Loucy (cell line): Measurements from ENCODE around the gene MAD1L1.

Experiments
- H2AFZ ChIP-seq: fragments of 200-600 bp; sonication (generic); 2 replicates; pipeline ENCODE4 v1.6.0; 2016; ENCODE audit warnings: antibody characterized with exemption, mild to moderate bottlenecking, low read length, moderate library complexity
- H3F3A ChIP-seq: fragments of 200-600 bp; 2 replicates; pipeline ENCODE4 v1.6.0; 2016; ENCODE audit warnings: antibody characterized with exemption, low read depth, mild to moderate bottlenecking
- H3K27me3 ChIP-seq: fragments of 200-600 bp; sonication (generic); 2 replicates; pipeline ENCODE4 v1.6.1; 2014; ENCODE audit warnings: low read length, mild to moderate bottlenecking; ENCODE audit not compliant: insufficient read depth, poor library complexity, severe bottlenecking
- H3K36me3 ChIP-seq: fragments of 200-600 bp; sonication (generic); 2 replicates; pipeline ENCODE4 v1.6.1; 2016; ENCODE audit warnings: low read length; ENCODE audit not compliant: insufficient read depth
- H3K4me1 ChIP-seq: fragments of 200-600 bp; sonication (generic); 2 replicates; pipeline ENCODE4 v1.5.1; 2014; ENCODE audit warnings: low read length, mild to moderate bottlenecking; ENCODE audit not compliant: insufficient read depth, poor library complexity, severe bottlenecking
- H3K4me2 ChIP-seq: fragments of 200-600 bp; sonication (generic); 2 replicates; pipeline ENCODE4 v1.6.0; 2014; ENCODE audit warnings: antibody characterized with exemption, low read length, low read depth, mild to moderate bottlenecking; ENCODE audit not compliant: poor library complexity, severe bottlenecking
- H3K4me3 ChIP-seq: fragments of 200-600 bp; sonication (generic); 2 replicates; pipeline ENCODE4 v1.5.1; 2014; ENCODE audit warnings: low read length, mild to moderate bottlenecking, mixed read lengths; ENCODE audit not compliant: poor library complexity, severe bottlenecking
- H3K79me2 ChIP-seq: fragments of 200-600 bp; sonication (generic); 2 replicates; pipeline ENCODE4 v1.6.1; 2014; ENCODE audit warnings: low read length; ENCODE audit not compliant: insufficient read depth
- H3K9ac ChIP-seq: fragments of 200-600 bp; sonication (generic); 2 replicates; pipeline ENCODE4 v1.6.0; 2014; ENCODE audit warnings: mild to moderate bottlenecking, low read depth, low read length, moderate library complexity; ENCODE audit not compliant: poor library complexity, severe bottlenecking
- H3K9me2 ChIP-seq: fragments of 200-600 bp; sonication (generic); replicated peaks from 2 replicates; pipeline ENCODE4 v1.6.1; 2016; ENCODE audit warnings: low read depth, low read length, mixed read lengths
- H3K9me3 ChIP-seq: fragments of 200-600 bp; sonication (generic); 2 replicates; pipeline ENCODE4 v1.6.1; 2014; ENCODE audit warnings: mild to moderate bottlenecking, antibody characterized with exemption, low read length, low read depth; ENCODE audit not compliant: insufficient read depth
- H4K20me1 ChIP-seq: fragments of 200-600 bp; sonication (generic); 2 replicates; pipeline ENCODE4 v1.6.0; 2014; ENCODE audit warnings: antibody characterized with exemption, low read length, mild to moderate bottlenecking; ENCODE audit not compliant: insufficient read depth, poor library complexity, severe bottlenecking
- EZH2phosphoT487 ChIP-seq: fragments of 200-600 bp; IDR thresholded peaks from 2 replicates; pipeline ENCODE4 v1.6.1; 2018; ENCODE audit warnings: antibody characterized with exemption, mild to moderate bottlenecking, moderate library complexity, borderline replicate concordance
- TF ChIP-seq, protein P1 (sequence below): fragments of 200-600 bp; sonication (generic); conservative IDR thresholded peaks from 2 replicates; pipeline ENCODE4 v1.5.1; 2014; ENCODE audit warnings: mild to moderate bottlenecking, antibody characterized with exemption, low read length

The MAD1L1 gene

DNA sequence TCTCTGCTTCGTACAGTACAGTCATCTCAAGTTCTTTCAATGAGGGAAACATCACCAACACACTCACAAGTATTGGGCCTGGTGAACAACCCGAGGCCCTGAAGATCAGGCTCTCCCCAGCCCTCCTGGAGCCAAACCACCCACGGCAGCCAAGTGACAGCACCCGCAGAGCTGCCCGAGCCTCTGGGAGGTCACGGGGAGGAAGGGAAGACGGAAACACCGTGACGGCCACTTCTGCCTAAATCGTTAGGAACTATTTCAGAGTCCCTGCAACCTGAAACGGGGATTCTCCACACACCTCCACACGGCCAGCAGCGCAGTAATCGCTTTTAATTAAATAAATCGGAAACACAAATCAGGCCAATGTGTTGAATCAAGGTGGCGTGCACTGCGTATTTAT is 222.6 kb downstream of the MAD1L1 start:
- Histone ChIP-seq H3K4me3 (no peak overlapping the region), H3K79me2 (no peaks in the 10 kb centered on the region; the same call in 1 of the 2 replicates), H3K9ac (no peak overlapping the region), H3K4me1 (no peaks in the 10 kb centered on the region), H3K4me2 (no peak overlapping the region), H3K36me3 (peaks cover 28% of the 10 kb centered on the region; the same call in 1 of the 2 replicates), H2AFZ (no peak overlapping the region), H3F3A (no peaks in the 10 kb centered on the region), H3K27me3 (no peaks in the 10 kb centered on the region), H3K9me2 (no peaks in the 10 kb centered on the region), H3K9me3 (no peaks in the 10 kb centered on the region), H4K20me1 (no peaks in the 10 kb centered on the region)
- TF ChIP-seq EZH2phosphoT487: no peak
- TF ChIP-seq, protein P1, sequence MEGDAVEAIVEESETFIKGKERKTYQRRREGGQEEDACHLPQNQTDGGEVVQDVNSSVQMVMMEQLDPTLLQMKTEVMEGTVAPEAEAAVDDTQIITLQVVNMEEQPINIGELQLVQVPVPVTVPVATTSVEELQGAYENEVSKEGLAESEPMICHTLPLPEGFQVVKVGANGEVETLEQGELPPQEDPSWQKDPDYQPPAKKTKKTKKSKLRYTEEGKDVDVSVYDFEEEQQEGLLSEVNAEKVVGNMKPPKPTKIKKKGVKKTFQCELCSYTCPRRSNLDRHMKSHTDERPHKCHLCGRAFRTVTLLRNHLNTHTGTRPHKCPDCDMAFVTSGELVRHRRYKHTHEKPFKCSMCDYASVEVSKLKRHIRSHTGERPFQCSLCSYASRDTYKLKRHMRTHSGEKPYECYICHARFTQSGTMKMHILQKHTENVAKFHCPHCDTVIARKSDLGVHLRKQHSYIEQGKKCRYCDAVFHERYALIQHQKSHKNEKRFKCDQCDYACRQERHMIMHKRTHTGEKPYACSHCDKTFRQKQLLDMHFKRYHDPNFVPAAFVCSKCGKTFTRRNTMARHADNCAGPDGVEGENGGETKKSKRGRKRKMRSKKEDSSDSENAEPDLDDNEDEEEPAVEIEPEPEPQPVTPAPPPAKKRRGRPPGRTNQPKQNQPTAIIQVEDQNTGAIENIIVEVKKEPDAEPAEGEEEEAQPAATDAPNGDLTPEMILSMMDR: no peak

DNA sequence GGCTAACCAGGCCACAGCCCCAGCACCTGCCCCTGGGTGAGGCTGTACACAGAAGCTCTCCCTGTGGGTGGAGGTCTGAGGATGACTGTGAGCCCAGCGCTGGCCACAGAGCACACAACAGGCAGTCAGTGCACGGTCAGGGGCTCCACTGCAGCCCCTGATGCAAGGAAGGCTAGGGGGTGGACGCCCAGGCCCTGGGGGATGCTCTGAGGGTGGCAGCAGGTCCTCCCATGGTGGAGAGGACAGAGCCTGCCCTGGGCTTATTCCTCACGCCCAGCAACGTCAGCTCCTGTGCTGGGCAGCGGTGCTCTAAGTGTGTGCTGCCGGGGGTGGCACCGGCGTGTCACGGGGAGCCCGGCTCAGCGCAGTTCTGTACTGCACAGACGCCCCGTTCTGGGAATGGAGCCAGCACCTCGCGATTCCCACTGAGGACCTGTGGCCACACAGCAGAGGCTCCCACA is 223.2 kb downstream of the MAD1L1 start:
- no peak for TF ChIP-seq EZH2phosphoT487
- TF ChIP-seq, protein P1: no peak
- H3K4me2 ChIP-seq: no peak overlapping the region
- no peaks in the 10 kb centered on the region for H4K20me1 ChIP-seq
- H3F3A ChIP-seq: no peaks in the 10 kb centered on the region
- no peaks in the 10 kb centered on the region for H3K27me3 ChIP-seq
- no peak overlapping the region for H3K9ac ChIP-seq
- H2AFZ ChIP-seq: no peak overlapping the region
- no peaks in the 10 kb centered on the region for H3K9me2 ChIP-seq
- H3K4me3 ChIP-seq: no peak overlapping the region
- no peaks in the 10 kb centered on the region; the same call in 1 of the 2 replicates for H3K79me2 ChIP-seq
- peaks cover 28% of the 10 kb centered on the region; the same call in 1 of the 2 replicates for H3K36me3 ChIP-seq
- no peaks in the 10 kb centered on the region for H3K4me1 ChIP-seq
- no peaks in the 10 kb centered on the region for H3K9me3 ChIP-seq

DNA sequence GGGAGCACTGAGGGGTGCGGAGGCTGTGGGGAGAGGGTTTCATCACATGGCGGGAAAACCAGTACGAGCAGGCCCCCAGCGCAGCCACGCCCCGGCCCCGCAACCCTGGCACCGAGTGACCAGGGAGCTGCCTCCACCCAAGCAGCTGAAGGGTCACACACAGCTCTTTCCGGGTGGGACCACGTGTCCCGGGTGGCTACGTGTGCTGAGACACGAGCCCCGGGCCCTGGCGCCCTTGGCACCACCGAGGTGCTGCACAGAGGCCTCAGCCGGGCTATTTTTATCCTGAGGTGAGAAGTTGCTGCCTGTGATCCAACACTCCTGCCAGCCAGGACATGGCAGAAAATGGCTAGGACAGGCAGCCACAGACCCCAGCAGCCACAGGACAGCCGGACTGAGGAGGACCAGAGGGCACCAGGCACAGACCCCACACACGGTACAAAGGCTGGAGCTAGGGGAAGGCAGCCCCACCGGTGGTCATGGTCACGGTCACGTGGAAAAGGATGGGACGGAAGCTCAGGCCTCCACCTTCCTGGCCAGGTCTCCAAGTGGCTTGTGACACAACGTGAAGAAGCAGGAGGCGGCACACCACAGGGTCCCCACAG is 223.7 kb downstream of the MAD1L1 start:
- H3F3A ChIP-seq: no peaks in the 10 kb centered on the region
- no peaks in the 10 kb centered on the region for H3K27me3 ChIP-seq
- no peak overlapping the region for H3K4me2 ChIP-seq
- no peaks in the 10 kb centered on the region; the same call in 1 of the 2 replicates for H3K79me2 ChIP-seq
- H3K9ac ChIP-seq: no peak overlapping the region
- H3K4me3 ChIP-seq: no peak overlapping the region
- no peaks in the 10 kb centered on the region for H3K9me3 ChIP-seq
- peaks cover 28% of the 10 kb centered on the region; the same call in 1 of the 2 replicates for H3K36me3 ChIP-seq
- H3K4me1 ChIP-seq: no peaks in the 10 kb centered on the region
- H3K9me2 ChIP-seq: no peaks in the 10 kb centered on the region
- TF ChIP-seq, protein P1: no peak
- TF ChIP-seq EZH2phosphoT487: no peak
- no peak overlapping the region for H2AFZ ChIP-seq
- no peaks in the 10 kb centered on the region for H4K20me1 ChIP-seq
